G401 (cell line): ENCODE measurements around the gene SLC45A1. TPM values are rescaled to one million over a fixed set of nuclear protein-coding genes. Genes with fewer than 3 reads are reported as not detected.

ENCODE experiments used
- DNase-seq: peaks from one replicate; pipeline ENCODE4 v3.0.0-alpha.2; 2015; ENCODE audit warnings: low spot score
- in situ Hi-C: cut with HindIII; loops from 2 replicates; pipeline ENCODE4 v1.10.0; 2016; ENCODE audit warnings: low sequenced_read_pairs, mixed read lengths
- total RNA-seq: library from RNA; depleted of rRNA; stranded (reverse); fragments of >200 nt; shearing (Covaris generic); gene quantifications from 2 replicates; pipeline ENCODE4 v1.2.3, GENCODE V29; 2014

SLC45A1 gene
- total RNA-seq, 1 experiment from 2014 or later, result 9.5 TPM

DNA sequence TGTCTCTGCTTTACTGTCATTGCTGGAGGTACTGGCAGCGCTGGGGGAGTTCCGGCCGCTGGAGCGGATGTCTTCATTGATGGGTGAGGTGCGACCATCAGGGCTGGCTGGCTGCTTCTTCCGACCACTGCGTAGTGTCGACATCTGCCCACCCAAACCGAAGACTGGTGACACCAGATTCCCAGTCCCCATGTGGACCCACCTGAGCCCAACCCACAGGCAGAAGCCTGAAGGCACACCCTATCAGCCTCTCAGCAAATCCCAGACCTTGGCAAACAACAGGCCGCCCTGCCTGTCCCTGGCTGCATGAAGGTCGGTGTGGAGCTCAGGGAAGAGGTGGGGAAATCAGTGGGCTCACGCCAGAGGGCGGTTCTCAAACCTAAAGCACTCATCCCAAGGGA, 44.8 kb downstream of the SLC45A1 start:
- DNase-seq, result no peak
- in situ Hi-C loops, result no loop called here

DNA sequence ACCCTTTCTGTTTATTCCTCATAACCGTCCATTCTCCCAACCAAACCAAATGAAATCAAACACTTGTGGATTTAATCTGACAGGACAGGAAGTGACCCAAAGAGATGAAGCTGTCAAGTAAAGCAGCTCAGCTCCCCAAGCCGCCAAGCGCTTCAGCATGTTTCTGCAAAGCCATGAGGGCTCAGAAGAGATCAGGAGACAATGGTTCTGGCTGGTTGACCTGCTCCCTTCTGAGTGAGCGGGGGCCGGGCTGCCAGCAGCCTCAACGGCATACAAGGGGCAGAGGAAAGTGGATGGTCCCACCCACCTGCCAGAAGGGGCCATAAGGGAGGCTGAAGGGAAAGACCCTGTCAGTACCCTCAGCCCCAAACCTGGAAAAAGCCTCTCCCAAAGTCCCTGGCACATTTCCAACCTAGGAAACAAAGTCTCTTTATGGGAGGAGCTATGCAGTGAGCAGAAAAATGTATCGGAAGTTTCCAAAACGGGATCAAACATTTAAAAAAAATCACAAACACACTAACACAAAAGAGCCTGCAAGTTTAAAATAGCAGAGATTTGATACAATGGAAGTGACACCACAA, 45.4 kb downstream of the SLC45A1 start:
- in situ Hi-C loops, result no loop called here
- DNase-seq, result no peak

DNA sequence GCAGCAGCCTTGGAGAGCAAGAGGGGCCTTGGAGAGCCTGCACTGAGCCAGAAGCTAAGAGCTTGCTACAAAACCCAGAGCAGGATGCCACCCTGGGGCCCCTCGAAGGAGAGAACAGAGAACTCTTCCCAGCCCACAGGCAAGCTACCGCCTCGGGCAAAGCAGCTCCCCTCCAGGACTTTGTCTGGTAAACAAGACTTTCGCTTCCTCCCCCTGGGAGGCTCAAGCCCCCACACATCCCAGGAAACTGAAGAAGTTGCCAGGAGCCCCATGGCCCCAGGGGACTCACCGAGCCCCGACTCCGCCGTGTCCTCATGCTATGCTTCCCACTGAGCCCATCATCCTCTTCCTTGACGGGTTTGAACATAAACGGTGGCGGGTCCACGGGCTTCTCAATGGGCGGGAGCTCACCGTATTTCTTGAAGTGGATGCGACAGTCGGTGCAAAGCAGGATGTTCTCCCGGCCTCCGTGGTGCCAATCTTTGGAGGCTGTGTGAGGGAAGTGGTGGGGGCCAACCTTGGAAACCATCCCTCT, 45.9 kb downstream of the SLC45A1 start:
- in situ Hi-C loops, result no loop called here
- no peak for DNase-seq

DNA sequence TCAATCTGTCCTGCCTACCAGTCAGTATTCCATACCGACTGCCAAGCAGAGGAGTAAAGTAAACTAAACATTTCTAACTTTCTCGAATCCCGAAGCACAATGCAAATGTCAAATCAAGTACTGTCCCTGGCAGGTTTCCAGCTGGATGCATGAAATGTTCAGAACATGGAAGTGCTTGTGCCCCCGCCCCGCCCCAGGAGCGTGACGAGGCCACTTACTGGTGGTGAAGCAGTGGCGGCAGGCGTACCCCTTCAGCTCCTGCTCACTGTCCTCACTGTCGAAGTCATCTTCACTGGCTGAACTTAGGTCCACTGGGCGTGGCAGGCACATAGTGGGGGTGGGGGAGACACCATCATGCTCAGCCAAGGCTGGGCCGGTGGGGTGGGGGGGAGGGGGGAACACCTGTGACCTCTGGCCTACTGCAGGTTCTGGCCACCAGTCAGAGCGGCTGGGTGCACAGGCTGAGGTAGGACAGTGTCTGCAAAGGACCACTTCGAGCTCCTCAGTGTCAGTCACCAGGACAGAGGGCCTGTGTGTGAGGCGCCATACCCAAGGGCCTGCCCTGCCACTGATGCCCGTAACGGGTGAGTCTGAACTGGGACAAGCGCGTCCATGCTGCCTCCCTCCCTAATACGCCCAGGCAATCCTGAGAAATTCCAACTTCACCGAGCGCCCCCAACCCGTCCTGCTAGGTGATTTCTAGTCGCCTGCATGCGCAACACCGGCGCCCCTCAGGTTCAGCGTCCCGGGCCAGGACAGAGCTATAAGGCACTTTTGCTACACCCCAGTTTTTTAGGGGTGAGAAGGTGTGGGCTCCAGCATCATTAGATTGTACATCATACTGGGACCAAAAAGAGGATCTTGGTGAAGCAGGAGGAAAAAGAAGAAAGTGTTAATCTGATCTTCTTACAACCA, 46.9 kb downstream of the SLC45A1 start:
- in situ Hi-C loops, result no loop called here
- no peak for DNase-seq

DNA sequence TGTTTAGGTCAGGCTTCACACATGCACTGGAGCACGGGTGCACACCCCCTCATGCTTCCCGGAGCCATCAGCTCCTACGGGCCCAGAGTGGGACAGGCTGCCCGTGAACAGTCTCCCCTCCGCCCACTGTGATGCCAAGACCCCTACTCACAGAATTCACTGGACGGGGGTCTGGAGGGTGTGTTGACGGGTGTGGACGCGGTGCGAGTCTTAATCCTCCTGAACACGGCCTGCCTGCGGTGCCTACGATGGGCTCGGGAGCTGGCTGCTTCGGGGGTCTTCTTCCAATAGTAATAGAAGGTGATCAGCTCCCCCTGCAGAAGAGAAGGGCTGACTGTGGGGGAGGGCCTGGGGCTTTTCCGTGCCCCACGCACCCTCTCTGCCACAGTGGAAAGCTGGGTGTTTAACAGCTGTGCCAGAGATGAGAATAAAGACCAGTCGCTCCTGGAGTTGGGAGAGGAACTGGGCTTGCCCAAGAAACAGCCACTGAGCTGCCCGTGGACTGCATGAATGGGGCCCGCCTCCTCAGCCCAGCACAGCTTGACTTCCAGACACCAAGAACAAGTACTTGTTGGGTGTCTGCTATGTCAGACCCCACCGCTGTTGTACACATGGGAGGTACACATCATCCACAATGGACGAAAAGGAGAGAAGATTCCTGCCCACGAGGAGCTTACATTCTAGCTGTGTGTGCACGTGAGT, 47.9 kb downstream of the SLC45A1 start:
- no peak for DNase-seq
- in situ Hi-C loops, result no loop called here

DNA sequence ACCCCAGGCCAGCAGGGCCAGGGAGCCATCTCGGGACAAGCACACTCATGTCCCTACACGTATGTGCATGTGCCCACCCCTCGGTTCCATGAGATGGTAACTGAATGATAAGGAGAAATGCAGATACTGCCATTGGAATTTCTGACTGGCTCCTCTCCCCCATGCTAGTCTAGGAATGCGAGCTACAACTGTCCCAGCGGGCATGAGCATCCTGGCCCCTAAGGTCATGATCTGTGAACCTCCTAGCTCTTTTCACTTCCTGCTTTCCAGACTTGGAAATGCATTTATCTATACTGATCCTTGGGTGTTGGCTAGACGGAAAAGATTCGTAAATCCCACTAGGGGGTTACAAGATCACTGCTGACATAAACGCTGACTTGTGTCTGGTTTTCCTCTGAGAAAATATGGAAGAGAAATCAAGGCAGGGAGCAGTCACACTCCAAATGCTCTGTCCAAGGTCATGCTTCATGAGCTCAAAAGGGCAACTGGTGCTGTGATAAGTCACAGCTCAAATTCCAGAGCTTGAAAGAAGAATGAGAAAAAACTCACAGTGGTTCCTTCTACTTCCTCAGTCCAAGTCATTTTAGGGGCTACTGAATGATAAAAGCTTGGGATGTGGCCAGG, 49.8 kb downstream of the SLC45A1 start:
- DNase-seq, result no peak
- in situ Hi-C loops, result no loop called here

DNA sequence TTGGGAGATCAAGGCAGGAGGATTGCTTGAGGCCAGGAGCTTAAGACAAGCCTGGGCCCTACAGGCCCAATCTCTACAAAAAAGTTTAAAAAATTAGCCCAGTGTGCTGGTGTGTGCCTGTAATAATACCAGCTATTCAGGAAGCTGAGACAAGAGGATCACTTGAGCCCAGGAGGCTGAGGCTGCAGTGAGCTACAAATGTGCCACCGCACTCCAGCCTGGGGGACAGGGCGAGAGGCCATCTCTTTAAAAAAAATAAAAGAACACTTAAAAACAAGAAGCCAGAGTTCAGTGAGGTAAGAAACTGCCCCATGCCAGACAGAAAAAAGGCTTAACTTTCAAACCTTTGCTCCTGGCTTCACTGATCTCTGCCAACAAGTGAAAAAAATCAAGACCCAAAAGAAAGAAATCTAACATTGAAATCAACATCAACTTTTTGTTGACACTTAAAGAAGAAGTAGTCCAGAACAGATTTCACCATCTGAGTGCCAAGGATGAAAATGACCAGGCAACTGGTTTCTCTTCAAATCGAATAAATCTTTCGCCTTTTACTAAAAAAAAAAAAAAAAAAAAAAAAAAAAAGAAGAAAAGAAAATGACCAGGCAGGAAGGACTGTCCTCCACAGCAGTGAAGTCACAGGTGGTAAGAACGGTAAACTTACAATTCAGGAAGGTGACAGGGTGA, 51.2 kb downstream of the SLC45A1 start:
- in situ Hi-C loops, result no loop called here

DNA sequence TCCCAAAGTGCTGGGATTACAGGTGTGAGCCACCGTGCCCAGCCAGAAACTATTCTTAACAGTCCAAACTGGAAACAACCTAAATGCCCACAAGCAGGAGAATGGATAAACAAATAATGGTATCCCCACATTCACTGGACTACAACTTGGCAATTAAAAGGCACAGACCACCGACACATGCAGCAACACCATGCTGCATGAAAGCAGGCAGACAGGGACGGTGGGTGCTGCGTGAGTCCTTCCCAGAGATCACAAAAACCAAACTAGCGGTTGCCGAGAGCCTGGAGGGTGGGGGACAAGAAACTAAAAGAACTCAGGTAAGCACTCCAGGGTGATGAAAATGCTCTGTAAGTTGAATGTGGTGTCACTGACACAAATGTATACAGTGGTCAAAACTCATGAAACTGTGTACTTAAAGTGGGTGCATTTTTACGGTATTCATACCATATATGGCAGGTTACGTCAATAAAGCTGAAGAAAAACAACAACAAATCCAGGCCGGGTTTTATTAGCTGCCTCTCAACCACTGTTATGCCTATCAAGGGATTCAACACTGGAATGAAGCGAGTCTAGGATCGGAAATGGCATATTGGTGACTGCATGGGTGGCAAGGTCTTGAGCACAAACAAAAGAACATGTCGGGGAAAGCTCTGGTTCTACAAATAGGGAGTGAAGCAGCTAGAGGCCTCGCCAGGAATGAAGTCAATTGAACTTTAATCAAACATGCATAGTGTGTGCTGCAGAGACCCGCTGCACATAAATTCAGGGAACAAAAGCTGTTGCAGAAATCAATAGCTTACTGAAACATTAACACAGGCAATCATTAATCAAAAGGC, 52.4 kb downstream of the SLC45A1 start:
- in situ Hi-C loops, result no loop called here
- peak; percentile 72 for DNase-seq

More for the DNA sequence above, 51.2 kb downstream of the SLC45A1 start:
- DNase-seq, result no peak

DNA sequence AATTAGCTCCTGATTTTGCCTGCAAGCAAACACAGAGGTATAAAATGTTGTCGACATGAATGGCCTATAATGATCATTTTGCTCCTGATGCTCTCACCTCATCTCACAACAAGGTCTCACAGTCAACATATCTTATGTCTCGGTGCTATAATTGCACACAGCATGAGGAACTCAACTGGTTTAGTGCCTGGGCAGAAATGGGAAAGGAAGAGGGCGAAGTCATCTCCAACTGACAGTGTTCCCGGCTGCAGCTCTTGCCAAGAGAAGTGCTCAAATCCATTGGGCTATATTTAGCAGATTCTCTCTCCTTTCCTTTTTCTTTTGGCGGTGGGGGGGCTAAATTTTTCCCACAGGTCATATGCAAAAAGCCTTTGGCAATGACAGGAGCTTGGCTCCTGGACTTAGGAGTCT, 53.0 kb downstream of the SLC45A1 start:
- in situ Hi-C loops, result no loop called here
- DNase-seq, result peak; percentile 89

DNA sequence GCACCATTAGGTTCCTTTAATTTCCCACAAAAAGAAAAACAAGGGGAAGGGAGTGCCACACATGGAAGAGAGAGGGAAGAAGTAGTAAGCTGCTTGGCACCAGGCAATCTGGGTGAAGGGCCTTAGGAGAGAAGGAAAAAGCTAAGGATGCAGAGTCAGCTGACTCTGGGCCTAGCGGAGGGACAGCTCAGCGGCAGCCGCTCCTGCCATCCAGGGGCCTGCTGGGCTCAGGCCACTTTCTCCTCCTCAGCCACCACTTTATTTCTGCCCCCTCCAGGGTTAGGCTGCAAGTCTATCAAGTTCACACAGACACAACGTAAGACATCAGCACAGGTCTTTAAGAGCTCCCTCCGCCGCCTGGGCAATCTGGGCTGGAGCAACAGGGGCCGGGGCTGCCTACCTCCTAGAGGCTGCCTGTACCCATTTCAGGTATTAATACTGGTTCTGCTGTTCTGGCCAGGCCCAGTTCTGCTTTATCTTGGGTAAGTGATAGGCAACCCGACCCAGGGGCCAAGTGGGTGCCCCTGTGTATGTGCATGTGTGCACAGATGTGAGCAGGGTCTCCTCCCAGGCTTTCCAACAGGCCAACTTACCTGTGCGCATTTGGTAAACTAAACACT, 53.6 kb downstream of the SLC45A1 start:
- in situ Hi-C loops, result no loop called here
- peak; percentile 60 for DNase-seq

DNA sequence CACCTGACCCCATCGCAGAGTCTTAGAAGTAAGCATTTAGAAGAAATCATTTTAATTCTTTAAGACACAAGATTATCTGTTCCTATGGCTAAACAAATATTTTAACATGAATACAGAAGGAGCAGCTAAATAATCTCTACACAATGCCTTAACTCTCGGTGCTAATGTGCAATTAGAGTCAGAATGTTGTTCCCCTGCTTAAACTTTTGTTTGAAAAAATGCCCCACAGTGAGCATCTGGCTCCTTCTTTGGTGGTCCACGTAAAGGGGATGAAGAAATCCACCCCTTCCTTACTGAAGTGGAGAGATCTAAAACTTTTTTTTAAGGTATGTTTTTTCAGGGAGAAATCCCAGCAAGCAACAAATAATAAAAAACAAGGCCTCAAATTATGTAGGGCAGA, 55.2 kb downstream of the SLC45A1 start:
- in situ Hi-C loops, result no loop called here
- no peak for DNase-seq

DNA sequence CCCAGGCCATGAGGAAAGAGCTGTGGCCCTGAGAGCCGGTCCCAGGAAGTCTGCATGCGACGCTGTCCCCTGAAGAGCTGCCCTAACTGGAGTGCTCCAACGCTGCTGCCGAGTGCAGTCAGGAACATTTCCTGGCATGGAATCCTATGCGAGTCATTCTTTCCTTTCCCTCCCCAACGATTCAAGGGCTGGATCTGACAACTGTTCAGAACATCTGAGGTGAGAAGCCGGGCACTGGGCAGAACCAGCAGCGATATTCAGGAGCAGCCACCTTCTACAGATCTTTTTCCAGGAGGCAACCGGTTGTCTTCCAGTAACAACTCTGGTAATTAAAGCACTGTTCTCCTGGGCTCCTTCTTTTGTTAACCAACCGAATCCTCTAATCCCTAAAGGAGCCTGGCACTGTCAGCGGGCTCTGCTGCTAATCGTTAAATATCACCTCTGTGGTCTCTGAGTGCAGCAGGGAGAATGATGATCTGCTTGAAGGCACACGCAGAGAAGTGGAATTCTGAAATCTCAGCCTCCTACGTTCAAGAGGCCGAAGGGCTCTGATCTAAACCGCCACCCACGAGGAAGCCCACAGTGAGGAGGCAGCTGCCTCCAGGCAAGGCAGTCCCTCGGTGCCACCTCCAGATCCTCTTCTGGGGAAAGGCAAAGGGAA, 55.8 kb downstream of the SLC45A1 start:
- in situ Hi-C loops, result no loop called here
- DNase-seq, result peak; percentile 87

DNA sequence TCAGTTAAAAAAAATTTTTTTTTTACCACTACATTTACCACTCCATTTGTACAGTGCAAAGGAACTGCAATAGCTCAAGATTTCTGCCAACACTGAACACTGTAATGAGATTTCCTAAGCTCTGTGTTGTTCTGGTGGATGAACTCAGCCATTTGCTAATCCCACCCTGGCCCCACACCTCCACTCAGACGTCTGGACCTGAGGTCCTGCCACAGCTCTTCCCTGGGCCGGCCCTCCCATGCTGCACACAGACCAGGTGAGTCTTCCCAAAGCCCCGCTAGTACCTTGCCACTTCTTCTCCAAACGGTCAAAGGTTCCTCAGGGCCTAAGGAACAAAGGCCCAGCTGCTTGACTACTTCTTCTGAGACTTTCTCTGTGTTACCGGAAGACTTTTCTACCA, 56.4 kb downstream of the SLC45A1 start:
- in situ Hi-C loops, result no loop called here
- DNase-seq, result no peak

DNA sequence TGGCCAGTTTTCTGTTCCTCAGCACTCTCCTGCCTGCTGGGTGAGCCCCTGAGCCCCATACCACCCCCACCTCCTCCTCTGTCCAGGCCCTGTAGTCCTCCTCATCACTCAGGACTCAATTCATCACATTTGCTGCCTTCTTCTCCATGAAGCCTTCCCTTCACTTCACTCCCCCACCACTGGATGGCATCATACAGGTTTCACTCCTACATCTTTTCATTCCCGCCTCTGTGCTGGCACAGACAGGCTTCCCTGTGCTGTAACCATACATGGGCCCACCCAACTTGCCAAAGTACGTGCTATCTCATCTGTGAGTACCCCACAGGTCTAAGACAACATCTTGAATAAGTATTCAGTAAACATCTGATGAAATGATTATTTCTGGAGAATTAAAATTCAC, 56.9 kb downstream of the SLC45A1 start:
- in situ Hi-C loops, result no loop called here

DNA sequence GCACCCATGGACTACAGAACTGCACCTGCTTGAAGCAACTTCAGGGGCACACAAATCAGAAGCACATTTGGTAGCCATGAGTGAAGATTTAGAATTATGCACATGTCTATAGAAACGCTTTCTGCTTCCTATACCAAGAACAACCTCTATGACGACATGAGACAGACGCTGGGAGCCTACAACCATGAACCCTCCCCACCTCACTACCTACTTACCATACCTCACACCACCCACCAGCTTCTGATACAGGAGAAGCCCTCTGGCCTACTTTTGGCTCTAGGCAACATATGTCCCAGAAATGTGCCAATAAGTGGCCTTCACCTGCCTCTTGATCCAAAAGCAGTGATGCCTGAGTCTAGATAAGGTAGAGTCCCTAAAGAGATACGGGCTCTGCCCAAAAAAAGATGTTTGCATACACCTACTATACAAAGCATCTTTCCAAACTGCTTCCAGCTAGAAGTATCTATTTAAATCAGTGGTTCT, 58.5 kb downstream of the SLC45A1 start:
- in situ Hi-C loops, result no loop called here
- peak; percentile 72 for DNase-seq

More for the DNA sequence above, 56.9 kb downstream of the SLC45A1 start:
- no peak for DNase-seq

DNA sequence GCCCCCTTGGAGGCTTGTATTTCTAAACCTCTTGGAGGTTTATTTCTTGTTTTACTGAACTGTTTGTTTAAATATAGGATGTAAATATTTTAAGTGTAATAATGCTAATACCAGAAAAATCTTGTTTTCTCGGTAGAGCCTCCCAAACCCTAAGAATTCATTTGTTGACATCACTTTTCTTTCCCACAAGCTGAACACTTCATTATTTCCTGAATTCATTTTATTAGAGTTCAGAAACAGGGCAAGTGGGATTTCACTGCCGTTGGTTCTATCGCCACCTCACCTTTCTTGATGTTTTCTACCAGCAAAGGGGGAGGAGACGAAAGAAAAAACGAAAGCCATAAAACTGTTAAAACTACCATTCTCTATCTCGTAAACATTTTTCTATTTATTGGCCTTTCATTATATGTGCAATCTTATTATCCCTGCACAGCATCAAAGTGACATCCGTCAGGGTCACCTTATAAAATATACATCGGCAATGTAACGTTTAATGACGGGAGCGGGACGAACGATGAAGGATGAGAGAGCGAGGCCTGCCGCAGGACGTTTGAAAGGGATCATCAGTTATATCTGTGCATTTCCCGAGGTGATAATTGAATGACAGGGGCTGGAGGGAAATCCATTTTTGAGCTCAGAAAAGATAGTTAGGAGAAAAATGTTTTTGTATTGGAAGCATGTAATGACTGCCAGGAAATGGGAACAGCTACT, 59.5 kb downstream of the SLC45A1 start:
- in situ Hi-C loops, result no loop called here
- no peak for DNase-seq
